GM19372 (cell line): ENCODE results near the gene WDR36.
"Not testable (repeated sequence)": the region's sequence is repeated elsewhere in the genome, so short reads cannot be mapped to it uniquely, and the experiment has no call there.

ENCODE experiments used
- ATAC-seq: cut with Tn5 transposase; IDR thresholded peaks from one replicate; pipeline ENCODE4 v1.9.1; 2021; ENCODE audit warnings: mild to moderate bottlenecking, low read depth, moderate library complexity; ENCODE audit not compliant: unreplicated experiment

Gene WDR36

DNA sequence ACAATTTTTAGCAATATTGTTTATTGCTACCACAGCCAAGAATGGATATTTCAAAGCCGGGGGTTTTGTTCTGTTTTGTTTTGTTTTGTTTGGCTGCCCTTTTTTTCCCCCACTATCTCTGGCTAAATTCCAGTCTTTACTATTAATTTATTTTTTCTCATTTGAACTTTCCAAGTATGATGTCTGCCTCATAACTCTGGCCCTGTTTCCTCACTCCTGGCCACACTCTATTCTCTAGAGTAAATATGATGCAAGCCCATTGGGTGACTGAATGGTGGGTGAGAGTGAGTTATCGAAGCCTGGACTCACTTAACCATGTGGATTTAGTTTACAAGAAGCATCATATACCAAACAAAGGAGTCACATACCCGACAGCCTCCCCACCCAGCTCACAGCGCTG, 41.9 kb downstream of the WDR36 start:
- ATAC-seq, result no peak

DNA sequence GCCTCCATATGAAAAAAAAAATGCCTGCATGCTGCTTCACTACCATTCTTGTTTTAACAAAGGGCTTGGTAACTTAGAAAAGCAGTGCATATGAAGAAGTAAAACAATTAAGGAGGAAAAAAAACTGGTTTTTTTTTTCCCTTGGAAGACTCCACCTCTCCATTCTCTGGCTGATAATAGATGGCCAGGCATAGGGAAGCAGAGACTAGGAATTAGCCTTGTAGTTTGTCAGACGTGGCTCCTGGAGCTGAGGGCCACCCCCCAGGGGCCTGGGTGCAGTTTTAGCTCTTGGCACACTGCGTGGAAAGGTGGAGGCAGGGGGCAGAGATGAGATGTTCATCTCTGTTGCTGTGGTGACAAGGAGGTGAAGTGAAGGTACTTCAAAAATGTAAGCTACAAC, 42.7 kb downstream of the WDR36 start:
- no peak for ATAC-seq

DNA sequence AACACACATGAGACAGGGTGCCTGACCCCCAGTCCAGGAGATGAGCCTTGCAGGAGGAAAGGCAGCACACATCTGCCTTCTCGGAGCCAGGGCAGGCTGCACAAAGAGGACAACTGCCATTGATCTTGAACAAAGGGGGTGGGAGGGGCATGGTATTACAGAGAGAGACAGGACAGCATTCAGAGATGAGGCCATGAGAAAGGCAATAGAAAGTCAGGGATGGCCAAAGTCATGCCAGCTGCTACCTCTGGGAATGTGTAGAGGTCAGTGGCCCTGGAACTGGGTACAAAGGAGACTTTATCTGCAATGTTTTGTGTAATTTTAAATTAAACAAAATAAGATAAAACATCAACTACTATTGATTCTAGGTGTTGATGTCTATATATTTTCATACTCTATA, 43.2 kb downstream of the WDR36 start:
- ATAC-seq, result no peak

DNA sequence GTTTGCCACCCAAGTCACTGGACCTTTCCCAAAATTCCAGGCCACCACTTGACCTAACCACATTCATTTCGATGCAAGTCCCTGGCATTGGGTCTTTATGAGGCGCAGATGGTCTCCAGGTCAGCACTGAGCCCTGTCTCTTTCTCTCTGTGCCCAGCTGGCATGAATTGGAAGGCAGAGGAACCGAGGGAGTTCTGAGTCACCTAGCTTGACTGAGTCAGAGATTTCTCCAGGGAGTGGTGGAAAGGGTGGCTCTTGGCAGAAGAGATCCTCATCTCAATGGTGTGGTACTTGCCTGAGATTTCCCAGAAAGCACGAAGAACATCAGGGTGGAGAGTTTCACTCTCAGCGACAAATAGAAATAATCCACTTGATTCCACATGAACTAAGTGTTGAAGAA, 43.8 kb downstream of the WDR36 start:
- ATAC-seq, result no peak

GRCh38 chr5:111138096-111138495, 45.9 kb downstream of the WDR36 start:
- ATAC-seq, result no peak

DNA sequence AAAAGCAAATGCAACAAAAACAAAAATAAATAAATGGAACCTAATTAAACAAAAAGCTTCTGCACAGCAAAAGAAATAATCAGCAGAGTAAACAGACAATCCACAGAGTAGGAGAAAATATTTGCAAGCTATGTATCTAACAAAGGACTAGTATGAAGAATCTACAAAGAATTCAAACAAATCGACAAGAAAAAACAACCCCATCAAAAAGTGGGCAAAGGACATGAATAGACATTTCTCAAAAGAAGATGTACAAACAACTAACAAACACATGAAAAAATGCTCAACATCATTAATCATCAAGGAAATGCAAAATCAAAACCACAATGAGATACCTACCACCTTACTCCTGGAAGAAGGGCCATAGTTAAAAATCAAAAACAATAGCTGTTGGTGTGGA, 49.3 kb downstream of the WDR36 start:
- not testable (repeated sequence) for ATAC-seq

DNA sequence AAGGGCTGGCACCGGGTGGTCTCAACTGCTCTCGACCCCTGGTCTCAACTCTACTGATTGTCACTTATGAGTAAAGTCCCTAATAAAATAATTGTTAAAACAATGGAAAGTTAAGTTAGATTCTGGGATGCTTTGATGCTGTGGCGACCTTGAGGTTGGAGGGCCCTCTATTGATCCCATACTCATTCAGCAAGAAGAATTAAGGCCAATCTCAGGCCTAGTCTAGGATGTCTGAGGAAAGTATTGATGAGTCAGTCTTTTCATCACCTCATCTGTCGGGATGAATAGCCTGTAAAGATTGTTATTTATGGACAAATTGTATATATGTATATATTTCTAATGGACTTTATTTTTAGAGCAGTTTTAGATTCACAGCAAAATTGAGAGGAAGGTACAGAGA, 50.8 kb downstream of the WDR36 start:
- ATAC-seq, result no peak

DNA sequence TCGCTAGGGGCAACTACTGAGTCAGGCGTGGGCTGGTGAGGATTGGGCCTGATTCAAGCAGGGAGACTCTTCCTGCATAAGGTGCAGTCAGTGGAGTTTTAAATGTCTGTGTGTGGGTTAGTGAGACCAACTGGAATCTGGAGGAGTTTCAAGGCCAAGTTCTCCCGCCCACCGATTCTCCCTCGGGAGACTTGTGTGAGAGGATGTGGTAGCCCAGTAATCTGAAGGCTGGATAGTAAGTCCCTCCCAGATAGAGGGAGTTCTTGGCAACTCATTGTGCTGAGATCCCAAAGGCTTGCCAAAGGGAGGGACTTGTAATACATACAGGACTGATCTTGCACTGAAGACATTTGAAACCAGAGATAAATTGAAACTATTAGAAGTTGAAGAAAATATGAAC, 51.8 kb downstream of the WDR36 start:
- peak; percentile 11 for ATAC-seq

- peak; percentile 91 for ATAC-seq
Observed at GRCh38 chr5:111144352-111144930, 52.3 kb downstream of the WDR36 start.

DNA sequence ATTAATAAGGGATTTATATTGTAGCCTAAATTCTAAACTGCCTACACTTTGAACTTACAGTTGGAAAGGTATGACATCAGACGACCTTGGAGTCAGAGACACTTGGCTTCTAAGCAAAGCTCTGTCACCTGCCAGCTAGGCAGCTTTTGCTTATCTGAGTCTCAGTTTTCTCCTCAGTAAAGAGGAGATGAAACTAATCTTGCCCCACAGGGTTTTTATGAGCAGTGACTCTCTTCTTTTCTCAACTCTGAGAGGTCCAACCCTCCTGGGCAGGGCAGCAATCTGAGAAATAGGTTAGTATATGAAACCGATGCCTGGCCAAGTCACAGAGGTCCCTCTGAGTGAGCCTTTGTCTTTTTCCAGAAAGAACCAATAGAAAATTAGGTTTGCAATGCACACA, 53.9 kb downstream of the WDR36 start:
- ATAC-seq, result no peak

DNA sequence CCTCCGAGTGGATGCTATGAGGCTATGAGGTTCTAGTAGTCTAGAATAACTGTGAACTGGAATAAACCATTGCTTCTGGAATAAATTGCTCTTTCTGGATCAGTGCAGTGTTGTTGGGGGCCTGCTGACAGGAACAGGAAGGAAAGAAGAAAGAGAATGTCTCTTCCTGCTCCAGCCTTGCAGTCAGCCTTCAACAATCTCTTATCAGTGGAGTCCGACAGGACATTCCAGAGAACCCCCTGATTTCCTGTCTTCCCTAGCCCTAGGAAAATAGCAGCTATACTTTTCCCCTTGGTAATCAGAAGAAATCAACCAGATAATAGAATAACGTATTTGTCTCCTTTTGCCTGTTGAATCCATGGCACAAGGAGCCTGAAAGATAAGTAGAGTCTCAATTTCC, 55.4 kb downstream of the WDR36 start:
- ATAC-seq, result no peak

GRCh38 chr5:111151998-111152397, 59.9 kb downstream of the WDR36 start:
- no peak for ATAC-seq

- ATAC-seq, result no peak
Observed at GRCh38 chr5:111153483-111153882, 61.3 kb downstream of the WDR36 start.

DNA sequence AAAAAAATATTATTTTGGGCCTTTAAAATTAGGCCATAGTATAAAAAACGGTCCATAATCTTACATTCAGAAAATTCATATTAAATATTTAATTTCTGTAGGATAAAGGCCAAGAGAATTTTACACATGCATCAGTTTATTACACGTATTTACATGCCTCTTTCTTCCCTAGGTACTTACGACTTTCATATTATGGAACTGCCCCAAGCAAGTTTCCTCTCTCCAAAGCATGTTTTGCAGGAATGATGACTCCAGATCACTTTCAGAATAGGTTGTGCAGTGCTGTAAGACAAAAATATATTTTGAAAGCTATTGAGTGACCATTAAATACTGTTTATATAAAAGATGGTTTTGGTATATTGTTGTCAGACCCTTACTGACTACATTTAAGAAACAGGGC, 61.8 kb downstream of the WDR36 start:
- ATAC-seq, result no peak

GRCh38 chr5:111158105-111158744, 66.1 kb downstream of the WDR36 start:
- peak; percentile 78 for ATAC-seq

GRCh38 chr5:111159845-111160244, 67.7 kb downstream of the WDR36 start:
- ATAC-seq, result no peak

DNA sequence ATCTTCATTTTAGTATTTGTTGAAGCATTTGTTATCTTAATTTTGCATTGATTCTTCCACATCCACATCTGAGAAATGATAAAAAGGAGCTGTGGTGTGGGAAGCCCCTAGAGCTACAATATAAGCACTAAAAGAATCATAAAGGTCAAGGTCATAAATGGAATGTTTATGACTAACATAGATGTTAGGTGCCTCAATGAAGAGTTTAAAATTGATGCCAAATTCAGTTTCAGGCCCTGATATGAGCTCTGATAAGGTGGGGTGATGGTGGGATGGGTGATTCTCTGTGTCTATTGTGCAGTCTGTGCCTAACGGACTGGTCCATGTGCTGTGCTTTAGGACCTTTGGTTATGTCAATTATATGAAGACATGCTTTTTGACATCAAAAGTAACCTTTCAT, 70.9 kb downstream of the WDR36 start:
- no peak for ATAC-seq

DNA sequence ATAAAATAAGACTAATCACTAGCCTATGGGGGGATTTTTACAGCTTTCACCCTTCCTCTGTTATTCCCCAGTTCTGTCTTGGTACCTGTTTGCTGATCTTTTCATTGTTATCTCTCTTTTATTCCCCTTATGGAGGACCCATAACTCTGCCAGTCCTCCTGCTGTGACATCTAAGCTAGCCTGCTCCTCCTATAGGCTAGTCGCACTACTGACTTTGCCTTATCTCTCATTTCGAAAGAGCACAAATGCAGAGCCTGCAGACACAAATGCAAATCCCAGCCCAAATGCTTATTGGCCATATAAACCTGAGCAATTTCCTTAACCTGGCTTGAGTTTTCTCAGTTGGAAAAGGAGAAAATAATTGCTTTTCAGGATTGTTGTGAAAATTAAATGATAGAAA, 72.9 kb downstream of the WDR36 start:
- no peak for ATAC-seq

DNA sequence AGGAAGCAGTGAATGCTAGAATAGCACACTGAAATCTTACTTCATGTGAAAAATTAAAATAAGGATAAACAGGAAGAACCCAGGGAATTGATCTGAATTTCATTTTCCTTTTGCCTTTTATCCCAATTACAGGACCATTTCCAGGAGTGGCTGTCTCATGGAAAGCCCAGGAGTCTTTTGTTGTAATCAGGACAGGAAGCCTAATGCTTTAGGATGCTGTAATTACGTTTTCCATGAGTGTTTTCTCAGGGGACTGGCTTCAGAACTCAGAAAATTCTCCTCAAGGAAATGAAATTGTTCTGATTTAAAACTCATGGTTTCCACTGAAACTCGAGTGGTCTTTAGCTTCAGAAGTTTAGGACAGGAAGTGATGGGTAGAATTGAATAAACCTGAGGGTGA, 75.4 kb downstream of the WDR36 start:
- no peak for ATAC-seq

- no peak for ATAC-seq
Observed at GRCh38 chr5:111168608-111169007, 76.5 kb downstream of the WDR36 start.

GRCh38 chr5:111169269-111169668, 77.1 kb downstream of the WDR36 start:
- ATAC-seq, result no peak

GRCh38 chr5:111170279-111170678, 78.1 kb downstream of the WDR36 start:
- no peak for ATAC-seq

DNA sequence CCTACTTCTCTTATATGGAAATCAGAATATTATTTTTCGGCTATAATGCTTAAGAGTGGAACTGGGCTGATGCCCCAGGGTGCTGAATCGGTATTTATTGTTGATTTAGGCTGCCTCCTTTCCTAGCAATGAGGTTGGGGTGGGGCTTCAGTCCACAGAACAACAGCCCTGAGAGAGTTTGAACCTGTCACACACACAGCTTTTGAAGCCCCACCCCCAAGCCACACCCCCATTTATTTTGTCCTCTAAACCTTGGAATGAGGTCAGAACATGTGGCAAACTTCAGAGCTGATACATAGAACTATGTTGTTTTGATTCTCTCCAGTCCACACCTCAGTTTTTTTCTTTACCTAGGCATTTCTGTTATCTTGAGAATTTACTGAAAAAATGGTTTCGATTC, 80.4 kb downstream of the WDR36 start:
- ATAC-seq, result no peak
